ENCODE results near the gene NECTIN4. TPM values are rescaled to one million over a fixed set of nuclear protein-coding genes. Genes with fewer than 3 reads are reported as not detected.

NECTIN4 gene
- total and polyA plus RNA-seq, 2 of the 13 experiments (the other 11 are each of a cell fraction or from before 2014, with no cell fraction given), result 5.9 to 12.4 TPM

- TF ChIP-seq BATF2 (CRISPR knock-in tag; IDR thresholded peaks at IDR 0.05) (0 out of 2 replicates have a peak, but pooled peaks have one; percentile 67), TEF (CRISPR knock-in tag; IDR thresholded peaks at IDR 0.05) (no peak), TARDBP (CRISPR knock-in tag; IDR thresholded peaks at IDR 0.05) (no peak), MTERF4 (CRISPR knock-in tag; IDR thresholded peaks at IDR 0.05) (peak; percentile 73; the same call in 1 of the 2 replicates), MEIS2 (CRISPR knock-in tag; IDR thresholded peaks at IDR 0.05) (peak; percentile 76; the same call in 1 of the 2 replicates), NFKB2 (CRISPR knock-in tag; IDR thresholded peaks at IDR 0.05; ENCODE audit: borderline replicate concordance) (no peak), SP1 (IDR thresholded peaks at IDR 0.05) (no peak), SP1 (CRISPR knock-in tag; IDR thresholded peaks at IDR 0.05) (no peak), MXD3 (CRISPR knock-in tag; IDR thresholded peaks at IDR 0.05) (peak; percentile 69), ZNF142 (CRISPR knock-in tag; IDR thresholded peaks at IDR 0.05) (0 out of 2 replicates have a peak, but pooled peaks have one; percentile 50), ZNF557 (CRISPR knock-in tag; IDR thresholded peaks at IDR 0.05) (peak; percentile 72; the same call in 1 of the 2 replicates), TAF1 (CRISPR knock-in tag; IDR thresholded peaks at IDR 0.05) (peak; percentile 36), ZNF34 (CRISPR knock-in tag; IDR thresholded peaks at IDR 0.05; ENCODE audit: borderline replicate concordance) (no peak), MXD1 (CRISPR knock-in tag; IDR thresholded peaks at IDR 0.05) (no peak), ZBTB14 (CRISPR knock-in tag; IDR thresholded peaks at IDR 0.05) (peak; percentile 53; the same call in 1 of the 2 replicates), MTA1 (CRISPR knock-in tag; IDR thresholded peaks at IDR 0.05; ENCODE audit: borderline replicate concordance) (0 out of 2 replicates have a peak, but pooled peaks have one; percentile 38), ZSCAN29 (CRISPR knock-in tag; conservative IDR thresholded peaks at IDR 0.05) (no peak), ZMAT3 (CRISPR knock-in tag; conservative IDR thresholded peaks at IDR 0.05) (no peak)
Observed at GRCh38 chr1:161021165-161021969, 68.0 kb downstream of the NECTIN4 start (continued).

All from HepG2 (cell line).